ENCODE measurements around the gene CPLX3.

DNA sequence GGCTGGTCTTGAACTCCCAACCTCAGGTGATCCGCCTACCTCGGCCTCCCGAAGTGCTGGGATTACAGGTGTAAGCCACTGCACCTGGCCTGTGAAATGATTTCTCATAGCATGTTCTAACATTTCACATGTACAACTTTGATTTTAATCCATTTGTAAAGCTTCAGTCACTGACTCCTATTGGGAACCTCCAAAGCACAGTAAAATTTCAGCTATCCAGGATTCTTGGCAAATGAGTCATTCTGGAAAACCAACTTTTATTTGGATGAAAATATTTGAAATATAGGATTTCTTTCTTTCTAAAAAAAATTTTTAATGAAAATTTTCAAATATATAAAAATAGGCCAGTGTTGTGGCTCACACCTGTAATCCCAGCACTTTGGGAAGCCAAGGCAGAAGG, 16.5 kb upstream of the CPLX3 start:
- TF ChIP-seq ZNF274 (IDR thresholded peaks at IDR 0.05; ENCODE audit: low read depth, low read length), result no peak
- no peak for TF ChIP-seq YY1 (IDR thresholded peaks at IDR 0.05; ENCODE audit: insufficient read depth, insufficient read length)
- no peak for TF ChIP-seq SUZ12 (IDR thresholded peaks at IDR 0.05; ENCODE audit: extremely low read depth, insufficient read depth, insufficient read length)

Measured in NT2/D1 (cell line).